ENCODE measurements around the gene KLF3. TPM values are rescaled to one million over a fixed set of nuclear protein-coding genes. Genes with fewer than 3 reads are reported as not detected.

The KLF3 gene
- total RNA-seq, 4 donors from 2014 or later, result 169 to 240 (median 223) TPM

- Histone ChIP-seq H3K4me3 (no peak overlapping the region), H3K27ac (no peak overlapping the region), H3K36me3 (no peaks in the 10 kb centered on the region), H3K27me3 (no peaks in the 10 kb centered on the region), H3K9me3 (no peaks in the 10 kb centered on the region), H3K4me1 (peaks cover 5% of the 10 kb centered on the region)
- TF ChIP-seq CTCF (IDR thresholded peaks at IDR 0.05) (no peak), EP300 (IDR thresholded peaks at IDR 0.05) (no peak), POLR2A (IDR thresholded peaks at IDR 0.05) (no peak), POLR2AphosphoS5 (IDR thresholded peaks at IDR 0.05) (no peak)
- WGBS, result 51% methylated on average over 3 of the region's 3 CpGs
- DNase-seq (ENCODE audit: low spot score in 2 of 2), result no peak
Observed at GRCh38 chr4:38716256-38716655, 52.3 kb downstream of the KLF3 start.

GRCh38 chr4:38717604-38718003, 53.6 kb downstream of the KLF3 start:
- no peaks in the 10 kb centered on the region for H3K36me3 ChIP-seq
- 42% methylated on average over 5 of the region's 5 CpGs for WGBS
- H3K4me3 ChIP-seq, result no peak overlapping the region
- no peaks in the 10 kb centered on the region for H3K27me3 ChIP-seq
- H3K27ac ChIP-seq, result no peak overlapping the region
- H3K9me3 ChIP-seq, result no peaks in the 10 kb centered on the region
- TF ChIP-seq CTCF (IDR thresholded peaks at IDR 0.05) (no peak), POLR2A (IDR thresholded peaks at IDR 0.05) (no peak), EP300 (IDR thresholded peaks at IDR 0.05) (no peak), POLR2AphosphoS5 (IDR thresholded peaks at IDR 0.05) (no peak)
- peaks cover 5% of the 10 kb centered on the region for H3K4me1 ChIP-seq
- no peak for DNase-seq (ENCODE audit: low spot score in 2 of 2)

GRCh38 chr4:38723114-38723513, 59.1 kb downstream of the KLF3 start:
- Histone ChIP-seq H3K27me3 (no peaks in the 10 kb centered on the region), H3K4me3 (no peak overlapping the region), H3K27ac (no peak overlapping the region), H3K4me1 (peaks cover 10% of the 10 kb centered on the region), H3K9me3 (no peaks in the 10 kb centered on the region), H3K36me3 (no peaks in the 10 kb centered on the region)
- WGBS, result 59% methylated on average over 4 of the region's 4 CpGs
- TF ChIP-seq CTCF (IDR thresholded peaks at IDR 0.05) (no peak), POLR2AphosphoS5 (IDR thresholded peaks at IDR 0.05) (no peak), POLR2A (IDR thresholded peaks at IDR 0.05) (no peak), EP300 (IDR thresholded peaks at IDR 0.05) (no peak)
- no peak for DNase-seq (ENCODE audit: low spot score in 2 of 2)

GRCh38 chr4:38723726-38724474, 59.9 kb downstream of the KLF3 start:
- no peak for DNase-seq (ENCODE audit: low spot score in 2 of 2)
- Histone ChIP-seq H3K4me3 (no peak overlapping the region), H3K4me1 (peaks cover 16% of the 10 kb centered on the region), H3K27me3 (no peaks in the 10 kb centered on the region), H3K27ac (no peak overlapping the region), H3K36me3 (no peaks in the 10 kb centered on the region), H3K9me3 (no peaks in the 10 kb centered on the region)
- TF ChIP-seq POLR2A (IDR thresholded peaks at IDR 0.05) (no peak), CTCF (IDR thresholded peaks at IDR 0.05) (no peak), POLR2AphosphoS5 (IDR thresholded peaks at IDR 0.05) (no peak), EP300 (IDR thresholded peaks at IDR 0.05) (no peak)
- WGBS, result 63% methylated on average over 7 of the region's 7 CpGs

GRCh38 chr4:38724475-38724808, 60.4 kb downstream of the KLF3 start:
- Histone ChIP-seq H3K4me1 (peaks cover 16% of the 10 kb centered on the region), H3K4me3 (no peak overlapping the region), H3K27ac (no peak overlapping the region), H3K36me3 (no peaks in the 10 kb centered on the region), H3K27me3 (no peaks in the 10 kb centered on the region), H3K9me3 (no peaks in the 10 kb centered on the region)
- WGBS, result 76% methylated on average over 3 of the region's 3 CpGs
- DNase-seq (ENCODE audit: low spot score in 2 of 2), result no peak
- TF ChIP-seq POLR2AphosphoS5 (IDR thresholded peaks at IDR 0.05), result no peak
- TF ChIP-seq POLR2A (IDR thresholded peaks at IDR 0.05), result no peak
- no peak for TF ChIP-seq EP300 (IDR thresholded peaks at IDR 0.05)
- no peak for TF ChIP-seq CTCF (IDR thresholded peaks at IDR 0.05)
